SK-N-MC (cell line): ENCODE data around the gene WDR7.

Experiments
- EZH2 ChIP-seq: fragments of 200-600 bp; sonication (generic); IDR thresholded peaks from one replicate; pipeline ENCODE4 v1.6.1; 2017; ENCODE audit warnings: antibody characterized with exemption
- POLR2AphosphoS5 ChIP-seq: IDR thresholded peaks from 2 replicates; pipeline ENCODE4 v1.6.1; 2012; ENCODE audit warnings: mild to moderate bottlenecking, low read depth, low read length, borderline replicate concordance

- no peak for TF ChIP-seq POLR2AphosphoS5
- no peak for TF ChIP-seq EZH2
Observed at GRCh38 chr18:56999823-57000222, 348.7 kb downstream of the WDR7 start.
